Esophagus squamous epithelium (tissue), 5 donors: ENCODE measurements around the gene CTNND2. TPM values are rescaled to one million over a fixed set of nuclear protein-coding genes. Genes with fewer than 3 reads are reported as not detected.

Source experiments
- DNase-seq: peaks from one replicate; lab custom pipeline; 2025; lab: John Stamatoyannopoulos, UW
- H3K27ac ChIP-seq, 4 donors: fragments of 200-600 bp; sonication (generic); one replicate each; pipeline ENCODE4 v1.5.1; 2016 to 2019; ENCODE audit warnings: mild to moderate bottlenecking in 1 of 4
- H3K27me3 ChIP-seq, 4 donors: fragments of 200-600 bp; sonication (generic); 1 replicate in 3 of 4; 2 replicates in 1 of 4; pipeline versions ENCODE4 v1.5.1 to v1.6.0; 2017 to 2021; ENCODE audit warnings: antibody characterized with exemption in 1 of 4
- H3K36me3 ChIP-seq, 3 donors: fragments of 200-600 bp; sonication (generic); one replicate each; pipeline ENCODE4 v1.5.1; 2016 to 2019
- H3K4me1 ChIP-seq, 3 donors: fragments of 200-600 bp; sonication (generic); one replicate each; pipeline ENCODE4 v1.5.1; 2017 to 2019
- H3K4me3 ChIP-seq, 4 donors: fragments of 200-600 bp; sonication (generic); 1 replicate in 3 of 4; 2 replicates in 1 of 4; pipeline ENCODE4 v1.5.1; 2016 to 2019; ENCODE audit warnings: mild to moderate bottlenecking in 2 of 4, moderate library complexity in 1 of 4
- H3K9me3 ChIP-seq, 3 donors: fragments of 200-600 bp; sonication (generic); one replicate each; pipeline ENCODE4 v1.5.1; 2016 to 2019
- CTCF ChIP-seq, 6 experiments: fragments of 450-650 bp in 4 of 6; fragments of 200-600 bp in 2 of 6; sonication (generic) in 2 of 6; IDR thresholded peaks; one replicate each; pipeline ENCODE4 v1.5.1; 2016 to 2019; ENCODE audit warnings: antibody characterized with exemption in 6 of 6, mild to moderate bottlenecking in 4 of 6, moderate library complexity in 4 of 6
- POLR2A ChIP-seq, 4 donors: fragments of 450-650 bp; IDR thresholded peaks; one replicate each; pipeline ENCODE4 v1.6.1; 2017; ENCODE audit warnings: antibody characterized with exemption in 4 of 4, mild to moderate bottlenecking in 4 of 4, moderate library complexity in 3 of 4
- WGBS, 2 donors: methylation state at CpG; one replicate each; pipeline ENCODE4 v1.1.5; 2018; 5-methylcytosine and 5-hydroxymethylcytosine counted together
- intact Hi-C: fragments of 100-400 bp; cut with DNase I; formaldehyde crosslinking; loops from one replicate; pipeline ENCODE4 v1.15.0; 2022
- total RNA-seq, 4 donors: library from RNA; depleted of rRNA; stranded (reverse); fragments of >200 nt; gene quantifications; one replicate each; pipeline ENCODE4 v1.1.0, GENCODE V29; 2016
- donor health status: DM: yes; HTN: yes; CAD: no.

The CTNND2 gene
- total RNA-seq, 4 donors from 2014 or later, result 0.38 to 0.50 TPM; not detected in 2

- no peak for DNase-seq
- Histone ChIP-seq H3K4me3 (no peak overlapping the region), H3K9me3 (no peaks in the 10 kb centered on the region), H3K36me3 (no peaks in the 10 kb centered on the region), H3K27ac (no peak overlapping the region), H3K27me3 (no peaks in the 10 kb centered on the region), H3K4me1 (no peaks in the 10 kb centered on the region)
- no peak for TF ChIP-seq CTCF (IDR thresholded peaks at IDR 0.05)
- intact Hi-C loops, result no loop called here
- 73 to 86% methylated on average over 1 of the region's 1 CpG for WGBS, 2 donors
Measured at GRCh38 chr5:11171236-11171635, 733.0 kb downstream of the CTNND2 start.

- intact Hi-C loops, result no loop called here
- H3K4me3 ChIP-seq, result no peak overlapping the region
- TF ChIP-seq POLR2A (IDR thresholded peaks at IDR 0.05) (no peak), CTCF (IDR thresholded peaks at IDR 0.05) (no peak)
- no peaks in the 10 kb centered on the region for H3K9me3 ChIP-seq
- no peak for DNase-seq
- no peaks in the 10 kb centered on the region for H3K27me3 ChIP-seq
- H3K27ac ChIP-seq, result no peak overlapping the region
- WGBS, 2 donors, result 71 to 72% methylated on average over 7 of the region's 7 CpGs
- no peaks in the 10 kb centered on the region for H3K36me3 ChIP-seq
- H3K4me1 ChIP-seq, result no peaks in the 10 kb centered on the region
Measured at GRCh38 chr5:11166923-11167322, 737.3 kb downstream of the CTNND2 start.

GRCh38 chr5:11164531-11165294 lies 739.5 kb downstream of the CTNND2 start:
- DNase-seq, result no peak
- H3K4me3 ChIP-seq, result no peak overlapping the region
- TF ChIP-seq POLR2A (IDR thresholded peaks at IDR 0.05) (no peak), CTCF (IDR thresholded peaks at IDR 0.05) (no peak)
- H3K27ac ChIP-seq, result no peak overlapping the region
- intact Hi-C loops, result no loop called here
- no peaks in the 10 kb centered on the region for H3K4me1 ChIP-seq
- WGBS, 2 donors, result 60 to 70% methylated on average over 6 of the region's 6 CpGs
- H3K27me3 ChIP-seq, result no peaks in the 10 kb centered on the region
- no peaks in the 10 kb centered on the region for H3K9me3 ChIP-seq
- H3K36me3 ChIP-seq, result no peaks in the 10 kb centered on the region

GRCh38 chr5:11157132-11157531 lies 747.1 kb downstream of the CTNND2 start:
- no peak for DNase-seq
- H3K36me3 ChIP-seq, result no peaks in the 10 kb centered on the region
- H3K27me3 ChIP-seq, result peaks cover 0 to 4% (median 0%) of the 10 kb centered on the region in 4 donors
- no peak overlapping the region for H3K27ac ChIP-seq
- H3K4me3 ChIP-seq, result no peak overlapping the region
- H3K9me3 ChIP-seq, result no peaks in the 10 kb centered on the region
- intact Hi-C loops, result no loop called here
- TF ChIP-seq CTCF (IDR thresholded peaks at IDR 0.05), result no peak
- no peak for TF ChIP-seq POLR2A (IDR thresholded peaks at IDR 0.05)
- no peaks in the 10 kb centered on the region for H3K4me1 ChIP-seq
- 77 to 83% methylated on average over 3 of the region's 3 CpGs for WGBS, 2 donors

GRCh38 chr5:11153670-11154382 lies 750.4 kb downstream of the CTNND2 start:
- intact Hi-C loops, result no loop called here

More at GRCh38 chr5:11153670-11154382, 750.4 kb downstream of the CTNND2 start:
- H3K27me3 ChIP-seq, result peaks cover 0 to 4% (median 0%) of the 10 kb centered on the region in 4 donors
- no peak overlapping the region for H3K4me3 ChIP-seq
- WGBS, 2 donors, result 60 to 71% methylated on average over 12 of the region's 12 CpGs
- H3K36me3 ChIP-seq, result no peaks in the 10 kb centered on the region
- H3K9me3 ChIP-seq, result no peaks in the 10 kb centered on the region
- no peak for DNase-seq
- no peak overlapping the region for H3K27ac ChIP-seq
- H3K4me1 ChIP-seq, result no peaks in the 10 kb centered on the region
- no peak for TF ChIP-seq POLR2A (IDR thresholded peaks at IDR 0.05)
- no peak for TF ChIP-seq CTCF (IDR thresholded peaks at IDR 0.05)
